ENCODE data around the gene MAPRE3.
"Not testable (repeated sequence)": the region's sequence is repeated elsewhere in the genome, so short reads cannot be mapped to it uniquely, and the experiment has no call there.

The MAPRE3 gene

GRCh38 chr2:27071990-27072830 is 101.8 kb downstream of the MAPRE3 start:
- peak; percentile 23 to 52 for DNase-seq

GRCh38 chr2:27072920-27073319 is 102.5 kb downstream of the MAPRE3 start:
- DNase-seq: no peak

DNA sequence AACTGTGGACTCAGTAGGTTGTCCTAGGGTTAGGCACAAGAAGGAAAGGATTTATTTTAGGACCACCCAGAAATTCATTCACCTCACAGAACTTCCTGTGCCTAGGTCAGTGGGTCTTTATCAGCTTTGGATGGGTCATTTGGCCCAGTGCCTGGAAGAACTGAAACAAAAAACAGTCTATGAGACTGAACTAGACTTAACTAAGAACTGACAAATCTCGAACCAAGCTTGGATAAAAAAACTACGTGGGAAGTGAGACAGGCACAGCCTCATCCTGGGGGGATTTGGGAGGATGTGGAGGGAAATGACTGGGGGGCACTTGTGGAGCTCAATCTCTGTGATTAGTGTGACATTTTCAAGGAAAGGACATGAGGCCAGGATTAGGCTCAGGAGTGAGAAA is 103.3 kb downstream of the MAPRE3 start:
- no peak for DNase-seq

DNA sequence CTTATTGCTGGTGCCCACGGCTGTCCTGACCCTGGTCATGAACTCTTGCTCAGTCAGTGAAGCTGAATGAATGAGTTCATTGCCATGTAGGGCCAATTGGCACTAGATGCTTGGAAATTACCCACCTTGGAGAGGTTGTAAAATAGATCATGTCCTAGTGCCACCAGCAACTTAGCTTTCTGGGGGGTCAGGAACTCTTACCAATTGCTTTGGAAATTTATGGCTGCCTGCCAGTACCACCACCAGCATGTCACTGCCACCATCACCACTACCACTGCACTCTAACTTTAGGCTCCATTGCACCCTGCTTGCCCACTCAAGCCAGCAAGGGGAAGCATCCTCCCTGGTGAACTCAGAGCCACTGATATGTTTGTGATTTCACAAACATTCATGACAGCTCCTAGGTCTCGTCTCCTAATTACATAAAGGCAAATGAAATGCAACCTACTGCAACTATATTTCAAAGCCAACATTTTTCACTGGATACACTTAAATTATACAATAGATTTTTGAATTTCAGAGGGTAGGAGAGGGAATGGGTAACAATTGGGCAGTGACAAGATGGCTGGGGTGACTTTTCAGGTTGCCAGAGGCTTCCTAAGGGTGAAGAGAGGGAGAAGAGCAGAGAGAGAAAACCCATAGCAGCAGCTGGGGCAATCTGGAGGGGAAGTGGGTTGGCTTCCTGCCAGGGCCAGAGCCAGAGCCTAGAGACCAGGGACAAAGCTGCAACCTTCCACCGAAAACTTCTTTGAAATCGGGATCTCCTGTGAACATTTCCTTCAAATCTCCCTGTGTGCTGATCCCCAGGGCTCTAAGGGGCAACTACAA is 104.5 kb downstream of the MAPRE3 start:
- DNase-seq: peak; percentile 31 to 67

- DNase-seq: not testable (repeated sequence)
Measured at GRCh38 chr2:27075566-27075871, 105.1 kb downstream of the MAPRE3 start.

DNA sequence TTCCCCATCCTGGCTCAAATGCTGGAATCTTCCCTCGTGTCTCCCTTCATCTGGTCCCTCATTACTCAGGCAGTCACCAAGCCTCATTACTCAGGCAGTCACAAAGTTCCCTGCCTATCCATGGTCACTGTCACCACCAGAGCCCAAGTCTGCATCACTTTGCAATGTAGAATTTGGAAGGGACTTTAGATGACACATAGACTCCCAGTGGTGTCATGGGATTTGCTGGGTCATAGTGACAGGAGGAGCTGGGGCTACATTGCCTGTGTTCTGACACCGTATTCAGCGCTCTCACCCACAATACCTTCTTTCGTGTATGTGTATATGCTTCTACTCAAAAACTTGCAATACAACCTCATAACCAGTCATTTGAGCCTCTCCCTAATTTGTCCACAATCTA is 105.9 kb downstream of the MAPRE3 start:
- DNase-seq: no peak

Measured in NCI-H446 (cell line).